IMR-90 (cell line): Measurements from ENCODE around the gene SSR4. TPM values are rescaled to one million over a fixed set of nuclear protein-coding genes. Genes with fewer than 3 reads are reported as not detected.

Experiments used
- ATAC-seq: fragments of 200-7000 bp; cut with Tn5 transposase; 2 replicates; pipeline ENCODE4 v1.9.1; 2020; ENCODE audit warnings: low read depth, mild to moderate bottlenecking, moderate library complexity
- BruUV-seq: library from RNA; stranded (reverse); fragments of 400-500 nt; replicated peaks from 2 replicates; lab custom pipeline; 2021; lab: Mats Ljungman, UMichigan
- CTCF ChIA-PET: fragments of 300-600 bp; formaldehyde crosslinking; extraction: SDS; loops from one replicate; lab custom pipeline; 2021; ENCODE audit warnings: antibody characterized with exemption; lab: Yijun Ruan, JAX
- POLR2A ChIA-PET: fragments of 300-600 bp; sonication (Branson Sonifier 250); formaldehyde crosslinking; loops from one replicate; lab custom pipeline; 2022; ENCODE audit warnings: antibody characterized with exemption; ENCODE audit not compliant: unreplicated experiment; lab: Charles Lee
- DNase-seq: peaks from one replicate; pipeline ENCODE4 v3.0.0; 2013
- H2AFZ ChIP-seq: replicated peaks from 2 replicates; pipeline ENCODE3; 2013; ENCODE audit warnings: low read length, mild to moderate bottlenecking; ENCODE audit not compliant: poor library complexity
- H2AK5ac ChIP-seq: 2 replicates; pipeline ENCODE4 v1.6.1; 2013; ENCODE audit warnings: low read depth, low read length, inconsistent platforms
- H2AK9ac ChIP-seq: replicated peaks from 2 replicates; pipeline ENCODE3; 2013; ENCODE audit warnings: mild to moderate bottlenecking, low read depth, low read length, moderate library complexity; ENCODE audit not compliant: poor library complexity
- H2BK120ac ChIP-seq: 2 replicates; pipeline ENCODE4 v1.6.1; 2013; ENCODE audit warnings: low read depth, low read length, inconsistent platforms
- H2BK15ac ChIP-seq: 3 replicates; pipeline ENCODE4 v1.6.1; 2013; ENCODE audit warnings: low read depth, low read length, inconsistent platforms
- H2BK20ac ChIP-seq: 2 replicates; pipeline ENCODE4 v1.6.1; 2013; ENCODE audit warnings: low read depth, mild to moderate bottlenecking, inconsistent platforms, low read length, moderate library complexity
- H2BK5ac ChIP-seq: 2 replicates; pipeline ENCODE4 v1.6.1; 2013; ENCODE audit warnings: mild to moderate bottlenecking, low read depth, low read length, inconsistent platforms; ENCODE audit not compliant: poor library complexity, severe bottlenecking
- H3K14ac ChIP-seq: replicated peaks from 2 replicates; pipeline ENCODE4 v1.6.1; 2013; ENCODE audit warnings: low read depth, low read length, inconsistent platforms
- H3K18ac ChIP-seq: 2 replicates; pipeline ENCODE4 v1.6.1; 2013; ENCODE audit warnings: low read depth, low read length, control low read depth
- H3K23ac ChIP-seq: 2 replicates; pipeline ENCODE4 v1.6.1; 2013; ENCODE audit warnings: low read depth, low read length, inconsistent platforms
- H3K27ac ChIP-seq: 2 replicates; pipeline ENCODE4 v1.5.1; 2013; ENCODE audit warnings: mild to moderate bottlenecking, control low read depth, low read length; ENCODE audit not compliant: insufficient read depth
- H3K27me3 ChIP-seq: 2 replicates; pipeline ENCODE4 v1.6.1; 2013; ENCODE audit warnings: low read length; ENCODE audit not compliant: control insufficient read depth, insufficient read depth
- H3K36me3 ChIP-seq: 2 replicates; pipeline ENCODE4 v1.6.1; 2013; ENCODE audit warnings: low read length, mixed read lengths; ENCODE audit not compliant: control insufficient read depth, insufficient read depth
- H3K4ac ChIP-seq: 2 replicates; pipeline ENCODE4 v1.6.1; 2013; ENCODE audit warnings: low read depth, low read length, inconsistent platforms
- H3K4me1 ChIP-seq: 2 replicates; pipeline ENCODE4 v1.6.1; 2013; ENCODE audit warnings: low read length, mixed read lengths; ENCODE audit not compliant: control insufficient read depth, insufficient read depth
- H3K4me2 ChIP-seq: 2 replicates; pipeline ENCODE4 v1.6.1; 2013; ENCODE audit warnings: low read depth, mild to moderate bottlenecking, control low read depth, low read length, moderate library complexity
- H3K4me3 ChIP-seq: 2 replicates; pipeline ENCODE4 v1.5.1; 2013; ENCODE audit warnings: low read depth, mild to moderate bottlenecking, control low read depth, low read length, moderate library complexity; ENCODE audit not compliant: insufficient read depth
- H3K56ac ChIP-seq: 2 replicates; pipeline ENCODE4 v1.6.1; 2013; ENCODE audit warnings: low read length, inconsistent platforms; ENCODE audit not compliant: insufficient read depth; ENCODE audit errors: extremely low read depth
- H3K79me1 ChIP-seq, 2 experiments: 2 replicates each; pipeline ENCODE4 v1.6.1; 2013; ENCODE audit warnings: low read length in 2 of 2, inconsistent platforms in 1 of 2, low read depth in 1 of 2
- H3K9ac ChIP-seq: 2 replicates; pipeline ENCODE4 v1.6.1; 2013; ENCODE audit warnings: low read depth, low read length, control low read depth
- H3K9me1 ChIP-seq: 2 replicates; pipeline ENCODE4 v1.6.1; 2013; ENCODE audit warnings: low read length, inconsistent platforms; ENCODE audit not compliant: insufficient read depth
- H3K9me3 ChIP-seq: 2 replicates; pipeline ENCODE4 v1.6.1; 2013; ENCODE audit warnings: low read length; ENCODE audit not compliant: control insufficient read depth, insufficient read depth
- H4K20me1 ChIP-seq: 2 replicates; pipeline ENCODE4 v1.6.1; 2013; ENCODE audit warnings: low read length, inconsistent platforms; ENCODE audit not compliant: insufficient read depth
- H4K5ac ChIP-seq: 2 replicates; pipeline ENCODE4 v1.6.1; 2013; ENCODE audit warnings: mild to moderate bottlenecking, low read depth, low read length, control low read depth
- H4K8ac ChIP-seq, 2 experiments: 2 replicates each; pipeline ENCODE4 v1.6.1; 2013; ENCODE audit warnings: low read depth in 2 of 2, low read length in 2 of 2, control low read depth in 1 of 2, inconsistent platforms in 1 of 2
- H4K91ac ChIP-seq: 2 replicates; pipeline ENCODE4 v1.6.1; 2013; ENCODE audit warnings: low read depth, low read length, inconsistent platforms; ENCODE audit not compliant: insufficient read depth
- BHLHE40 ChIP-seq: fragments of 150-350 bp; IDR thresholded peaks from 2 replicates; pipeline ENCODE4 v1.6.1; 2016; ENCODE audit warnings: mild to moderate bottlenecking, low read depth, low read length
- FOS ChIP-seq: fragments of 150-350 bp; IDR thresholded peaks from 2 replicates; pipeline ENCODE4 v1.6.1; 2016; ENCODE audit warnings: low read depth, low read length
- MAFK ChIP-seq: IDR thresholded peaks from 2 replicates; pipeline ENCODE4 v1.6.1; 2012; ENCODE audit warnings: low read depth, low read length, improper control_type of control experiment
- POLR2A ChIP-seq: IDR thresholded peaks from 2 replicates; pipeline ENCODE4 v1.6.1; 2012; ENCODE audit warnings: mild to moderate bottlenecking, low read depth, low read length
- RAD21 ChIP-seq: IDR thresholded peaks from 2 replicates; pipeline ENCODE4 v1.6.1; 2012; ENCODE audit warnings: low read length, improper control_type of control experiment
- RFX5 ChIP-seq: IDR thresholded peaks from 2 replicates; pipeline ENCODE4 v1.8.0; 2012; ENCODE audit warnings: low read depth, mild to moderate bottlenecking, low read length, moderate library complexity
- WGBS, 2 experiments: methylation state at CpG; one replicate each; pipeline versions ENCODE4 v1.1.5 to v1.1.7; 2013; ENCODE audit warnings: missing lambda C conversion rate in 2 of 2; ENCODE audit not compliant: insufficient read length in 1 of 2; ENCODE audit errors: extremely low coverage in 2 of 2; 5-methylcytosine and 5-hydroxymethylcytosine counted together
- dilution Hi-C: fragments of 300-500 bp; cut with HindIII; formaldehyde crosslinking; loops from one replicate; pipeline ENCODE4 v1.14.3; 2018; ENCODE audit warnings: low sequenced_read_pairs; ENCODE audit not compliant: unreplicated experiment
- in situ Hi-C: fragments of 300-500 bp; cut with MboI; formaldehyde crosslinking; loops from 3 replicates; pipeline ENCODE4 v1.14.3; 2019; ENCODE audit warnings: low sequenced_read_pairs, inconsistent platforms, mixed read lengths
- intact Hi-C: fragments of 100-400 bp; cut with micrococcal nuclease; formaldehyde crosslinking; loops from 2 replicates; pipeline ENCODE4 v1.10.0; 2022
- polyA plus RNA-seq, 3 experiments: library from polyadenylated mRNA; depleted of rRNA; stranded (reverse); fragments of >200 nt; gene quantifications; 2 replicates each; pipeline ENCODE4 v1.2.3, GENCODE V29; 2012; ENCODE audit warnings: low replicate concordance in 1 of 3
- total RNA-seq: library from RNA; depleted of rRNA; stranded (reverse); fragments of >200 nt; gene quantifications from 2 replicates; pipeline ENCODE4 v1.2.3, GENCODE V29; 2012

SSR4 gene
- total and polyA plus RNA-seq, 2 of the 4 experiments (the other 2 are of a cell fraction), result 141 to 480 TPM

- no peaks in the 10 kb centered on the region for H4K20me1 ChIP-seq
- H3K4ac ChIP-seq, result no peak overlapping the region
- H2BK20ac ChIP-seq, result no peak overlapping the region
- H3K4me1 ChIP-seq, result no peaks in the 10 kb centered on the region
- no peak overlapping the region for H2AFZ ChIP-seq
- CTCF ChIA-PET, result no interaction called here
- ATAC-seq, result no peak
- in situ Hi-C loops, result no loop called here
- H3K56ac ChIP-seq, result no peak overlapping the region
- H3K4me3 ChIP-seq, result no peak overlapping the region
- BruUV-seq, result no TSS peak
- no peak overlapping the region for H2BK5ac ChIP-seq
- no peaks in the 10 kb centered on the region for H3K36me3 ChIP-seq
- H2AK5ac ChIP-seq, result no peak overlapping the region
- no peak overlapping the region for H4K91ac ChIP-seq
- intact Hi-C loops, result no loop called here
- H3K4me2 ChIP-seq, result no peak overlapping the region
- dilution Hi-C loops, result no loop called here
- TF ChIP-seq POLR2A, result no peak
- TF ChIP-seq BHLHE40, result no peak
- TF ChIP-seq MAFK, result no peak
- no peak for TF ChIP-seq RFX5
- no peak for TF ChIP-seq FOS
- TF ChIP-seq RAD21, result no peak
- POLR2A ChIA-PET, result no interaction called here
- no peak overlapping the region for H3K18ac ChIP-seq
- H2AK9ac ChIP-seq, result no peak overlapping the region
- 54% methylated on average over 6 of the region's 14 CpGs; no CpG with 5 or more reads in 1 of the 2 experiments for WGBS, 2 experiments
- H4K5ac ChIP-seq, result no peak overlapping the region
- H3K14ac ChIP-seq, result no peak overlapping the region
- H2BK120ac ChIP-seq, result no peak overlapping the region
- DNase-seq, result no peak
- no peak overlapping the region for H3K27ac ChIP-seq
- no peak overlapping the region for H3K23ac ChIP-seq
- H3K79me1 ChIP-seq, result no peaks in the 10 kb centered on the region
- peaks cover 18% of the 10 kb centered on the region for H3K27me3 ChIP-seq
- H4K8ac ChIP-seq, result no peak overlapping the region
- no peak overlapping the region for H2BK15ac ChIP-seq
- H3K9me1 ChIP-seq, result no peaks in the 10 kb centered on the region
- peaks cover 11% of the 10 kb centered on the region for H3K9me3 ChIP-seq
- no peak overlapping the region for H3K9ac ChIP-seq
These were observed 17.8 kb downstream of the SSR4 start for GRCh38 chrX:153812220-153812619.
